SU-DHL-6 (cell line): ENCODE measurements around the gene AHSG.
A peak's percentile ranks its signal among the peaks of the same experiment; 100 is the strongest.
"Not testable (repeated sequence)": the region's sequence is repeated elsewhere in the genome, so short reads cannot be mapped to it uniquely, and the experiment has no call there.

Experiments used
- H2AFZ ChIP-seq: fragments of 200-600 bp; sonication (generic); 2 replicates; pipeline ENCODE4 v1.6.1; 2014; ENCODE audit warnings: low read depth, mild to moderate bottlenecking, moderate library complexity, mixed read lengths, antibody characterized with exemption, low read length; ENCODE audit not compliant: severe bottlenecking
- H3F3A ChIP-seq: fragments of 200-600 bp; shearing (Covaris generic); 2 replicates; pipeline ENCODE4 v1.6.0; 2016; ENCODE audit warnings: antibody characterized with exemption, mild to moderate bottlenecking; ENCODE audit not compliant: insufficient read depth
- H3K27ac ChIP-seq: fragments of 200-600 bp; sonication (generic); 2 replicates; pipeline ENCODE4 v1.5.1; 2016; ENCODE audit warnings: low read depth, mild to moderate bottlenecking, low read length, moderate library complexity, mixed read lengths
- H3K27me3 ChIP-seq: fragments of 200-600 bp; sonication (generic), shearing (Covaris generic); 2 replicates; pipeline ENCODE4 v1.6.0; 2014; ENCODE audit warnings: mild to moderate bottlenecking, low read length
- H3K36me3 ChIP-seq: fragments of 200-600 bp; sonication (generic); 2 replicates; pipeline ENCODE4 v1.6.1; 2014; ENCODE audit warnings: mild to moderate bottlenecking, low read length, mixed read lengths
- H3K4me2 ChIP-seq: fragments of 300-600, 200-600 bp; shearing (Covaris generic), sonication (generic); 2 replicates; pipeline ENCODE4 v1.6.0; 2014; ENCODE audit warnings: low read length, low read depth, mild to moderate bottlenecking; ENCODE audit not compliant: poor library complexity, severe bottlenecking
- H3K4me3 ChIP-seq: fragments of 200-600 bp; sonication (generic); 2 replicates; pipeline ENCODE4 v1.5.1; 2014; ENCODE audit warnings: antibody characterized with exemption, low read length, mild to moderate bottlenecking, mixed read lengths; ENCODE audit not compliant: insufficient read depth, poor library complexity, severe bottlenecking
- H3K79me2 ChIP-seq: fragments of 200-600 bp; sonication (generic); 2 replicates; pipeline ENCODE4 v1.6.1; 2014; ENCODE audit warnings: mild to moderate bottlenecking, low read length, moderate library complexity; ENCODE audit not compliant: insufficient read depth
- H3K9ac ChIP-seq: fragments of 200-600 bp; sonication (generic); 2 replicates; pipeline ENCODE4 v1.7.0; 2014; ENCODE audit warnings: mild to moderate bottlenecking, low read length
- H3K9me2 ChIP-seq: fragments of 200-600 bp; sonication (generic); replicated peaks from 2 replicates; pipeline ENCODE4 v1.6.1; 2014; ENCODE audit warnings: low read length; ENCODE audit not compliant: insufficient read depth
- H3K9me3 ChIP-seq: fragments of 200-600 bp; sonication (generic); 2 replicates; pipeline ENCODE4 v1.6.1; 2014; ENCODE audit warnings: low read length, mixed read lengths; ENCODE audit not compliant: insufficient read depth
- H4K20me1 ChIP-seq: fragments of 200-600 bp; sonication (generic); 2 replicates; pipeline ENCODE4 v1.6.1; 2014; ENCODE audit warnings: low read depth, mild to moderate bottlenecking, antibody characterized with exemption, low read length, moderate library complexity, mixed read lengths
- EZH2phosphoT487 ChIP-seq: fragments of 200-600 bp; sonication (generic), shearing (Covaris generic); conservative IDR thresholded peaks from 2 replicates; pipeline ENCODE4 v1.6.1; 2018; ENCODE audit warnings: mild to moderate bottlenecking, antibody characterized with exemption, low read length, moderate library complexity, mixed read lengths
- TF ChIP-seq, protein P1 (sequence below): fragments of 200-600 bp; sonication (generic); IDR thresholded peaks from one replicate; pipeline ENCODE4 v1.5.1; 2017; ENCODE audit warnings: antibody characterized with exemption, mild to moderate bottlenecking, low read length, moderate library complexity; ENCODE audit not compliant: insufficient read depth, poor library complexity, severe bottlenecking

Gene AHSG

DNA sequence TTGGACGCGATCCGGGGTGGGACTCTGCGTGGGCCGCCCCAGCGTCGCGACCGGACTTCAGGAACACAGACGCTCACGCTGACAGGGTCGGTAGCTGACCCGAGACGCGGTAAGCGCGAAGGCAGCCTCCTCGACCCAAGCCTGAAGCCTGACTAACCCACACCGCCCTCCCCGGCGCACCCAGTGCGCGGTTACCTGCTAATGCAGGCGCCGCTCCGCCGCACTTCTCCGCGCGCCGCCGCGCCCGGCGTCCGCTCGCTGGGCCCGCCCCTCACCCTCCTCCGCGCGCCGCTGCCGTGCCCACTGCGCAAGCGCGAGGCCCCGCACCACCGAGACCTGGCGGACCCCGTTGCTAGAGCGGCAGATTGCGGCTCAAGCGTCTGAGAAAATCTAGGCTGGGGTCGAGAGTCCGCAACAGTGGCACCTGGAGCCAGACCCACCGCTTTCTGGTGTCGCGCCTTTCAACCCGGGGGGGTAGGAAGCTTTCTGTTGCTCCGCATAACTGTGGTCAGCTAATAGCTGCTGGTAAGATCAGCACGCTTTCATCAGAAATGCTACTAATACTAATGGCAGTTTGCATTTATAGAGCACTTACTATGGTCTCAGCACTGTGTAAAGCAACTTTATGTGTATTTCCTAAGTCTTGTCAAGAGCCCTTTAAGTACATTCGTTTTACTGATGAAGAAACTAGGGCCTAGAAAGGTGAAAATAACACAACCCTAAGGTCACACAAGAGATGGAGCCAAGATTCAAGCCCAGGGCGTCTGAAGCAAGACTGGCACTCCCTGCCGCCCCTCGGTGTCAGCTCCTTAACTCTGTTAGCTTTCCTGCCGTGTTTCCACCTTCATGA, 45.6 kb upstream of the AHSG start, which contains the start of gene TBCCD1:
TBCCD1 (minus strand) TSS at position 268 of the 850 bp plus-strand sequence. CDS start 3,010 bp downstream, outside the sequence.
- H4K20me1 ChIP-seq, result no peaks in the 10 kb centered on the region
- peaks cover 42% of the 10 kb centered on the region for H3K79me2 ChIP-seq
- H3K27me3 ChIP-seq, result no peaks in the 10 kb centered on the region
- peak within 1 kb of the TSS; percentile 87 for H3K4me3 ChIP-seq
- H3K9me3 ChIP-seq, result no peaks in the 10 kb centered on the region
- peak within 1 kb of the TSS; percentile 62 for H2AFZ ChIP-seq
- peak within 1 kb of the TSS; percentile 87 for H3K4me2 ChIP-seq
- no peaks in the 10 kb centered on the region; the same call in 1 of the 2 replicates for H3F3A ChIP-seq
- H3K9me2 ChIP-seq, result no peaks in the 10 kb centered on the region
- peak within 1 kb of the TSS; percentile 77 for H3K9ac ChIP-seq
- H3K36me3 ChIP-seq, result no peaks in the 10 kb centered on the region; the same call in 1 of the 2 replicates
- TF ChIP-seq, protein P1, sequence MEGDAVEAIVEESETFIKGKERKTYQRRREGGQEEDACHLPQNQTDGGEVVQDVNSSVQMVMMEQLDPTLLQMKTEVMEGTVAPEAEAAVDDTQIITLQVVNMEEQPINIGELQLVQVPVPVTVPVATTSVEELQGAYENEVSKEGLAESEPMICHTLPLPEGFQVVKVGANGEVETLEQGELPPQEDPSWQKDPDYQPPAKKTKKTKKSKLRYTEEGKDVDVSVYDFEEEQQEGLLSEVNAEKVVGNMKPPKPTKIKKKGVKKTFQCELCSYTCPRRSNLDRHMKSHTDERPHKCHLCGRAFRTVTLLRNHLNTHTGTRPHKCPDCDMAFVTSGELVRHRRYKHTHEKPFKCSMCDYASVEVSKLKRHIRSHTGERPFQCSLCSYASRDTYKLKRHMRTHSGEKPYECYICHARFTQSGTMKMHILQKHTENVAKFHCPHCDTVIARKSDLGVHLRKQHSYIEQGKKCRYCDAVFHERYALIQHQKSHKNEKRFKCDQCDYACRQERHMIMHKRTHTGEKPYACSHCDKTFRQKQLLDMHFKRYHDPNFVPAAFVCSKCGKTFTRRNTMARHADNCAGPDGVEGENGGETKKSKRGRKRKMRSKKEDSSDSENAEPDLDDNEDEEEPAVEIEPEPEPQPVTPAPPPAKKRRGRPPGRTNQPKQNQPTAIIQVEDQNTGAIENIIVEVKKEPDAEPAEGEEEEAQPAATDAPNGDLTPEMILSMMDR, result no peak
- no peak for TF ChIP-seq EZH2phosphoT487
- peak within 1 kb of the TSS; percentile 73 for H3K27ac ChIP-seq

DNA sequence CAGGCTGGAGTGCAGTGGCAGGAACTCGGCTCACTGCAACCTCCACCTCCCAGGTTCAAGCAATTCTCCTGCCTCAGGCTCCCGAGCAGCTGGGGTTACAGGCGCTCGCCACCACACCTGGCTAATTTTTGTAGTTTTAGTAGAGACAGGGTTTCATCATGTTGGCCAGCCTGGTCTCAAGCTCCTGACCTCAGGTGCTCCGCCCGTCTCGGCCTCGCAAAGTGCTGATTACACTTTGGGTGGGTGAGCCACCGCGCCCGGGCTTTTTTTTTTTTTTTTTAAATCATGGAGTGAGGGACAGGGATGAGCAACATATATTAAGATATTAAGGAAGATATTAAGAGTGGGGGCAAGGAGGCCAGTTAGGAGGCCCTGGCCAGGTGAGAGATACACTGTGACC, 43.5 kb upstream of the AHSG start:
- Histone ChIP-seq H3K4me2 (peak overlapping the region; percentile 75), H3K9ac (peak overlapping the region; percentile 80), H3K36me3 (peaks cover 18% of the 10 kb centered on the region), H3K27ac (peak overlapping the region; percentile 48; the same call in 1 of the 2 replicates), H3K79me2 (peaks cover 56% of the 10 kb centered on the region), H3K4me3 (peak overlapping the region; percentile 86)
- H3K27me3 ChIP-seq, H4K20me1 ChIP-seq, H3K9me2 ChIP-seq, H3F3A ChIP-seq, H2AFZ ChIP-seq, H3K9me3 ChIP-seq: not testable (repeated sequence)

DNA sequence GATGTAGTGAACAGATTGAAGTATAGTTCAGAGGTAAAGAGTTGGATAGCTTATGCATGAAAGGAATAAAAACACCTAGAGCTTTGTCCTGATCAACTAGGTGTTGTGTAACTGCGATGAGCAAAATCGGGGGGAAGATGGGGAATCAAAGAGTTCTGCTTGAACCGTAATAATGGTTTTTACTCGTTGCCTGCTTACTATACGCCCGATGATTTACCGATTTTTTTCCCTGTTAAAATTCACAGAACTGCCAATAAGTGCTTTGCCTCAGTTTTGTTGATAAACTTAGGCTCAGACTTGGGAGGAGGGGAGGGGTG, 43.1 kb upstream of the AHSG start:
- H3K9me3 ChIP-seq, result no peaks in the 10 kb centered on the region
- H4K20me1 ChIP-seq, result no peaks in the 10 kb centered on the region
- peaks cover 22% of the 10 kb centered on the region for H3K36me3 ChIP-seq
- peak overlapping the region; percentile 75 for H3K4me2 ChIP-seq
- peak overlapping the region; percentile 80 for H3K9ac ChIP-seq
- H3K9me2 ChIP-seq, result no peaks in the 10 kb centered on the region
- H3K4me3 ChIP-seq, result peak overlapping the region; percentile 86
- peak overlapping the region; percentile 48 for H3K27ac ChIP-seq
- no peaks in the 10 kb centered on the region for H3K27me3 ChIP-seq
- H2AFZ ChIP-seq, result no peak overlapping the region
- H3K79me2 ChIP-seq, result peaks cover 60% of the 10 kb centered on the region
- peaks cover 2% of the 10 kb centered on the region; the same call in 1 of the 2 replicates for H3F3A ChIP-seq
- TF ChIP-seq, protein P1, result no peak
- TF ChIP-seq EZH2phosphoT487, result no peak
